SK-N-SH (cell line): Measurements from ENCODE around the gene G6PD. TPM values are rescaled to one million over a fixed set of nuclear protein-coding genes. Genes with fewer than 3 reads are reported as not detected.

ENCODE experiments used
- CTCF ChIA-PET: fragments of 300-600, 350-600 bp; formaldehyde crosslinking; extraction: SDS; loops from one replicate; lab custom pipeline; 2021; lab: Yijun Ruan, JAX
- POLR2A ChIA-PET: fragments of 350-600 bp; sonication (Branson Sonifier 250); formaldehyde crosslinking; extraction: SDS; loops from one replicate; lab custom pipeline; 2020; ENCODE audit warnings: antibody characterized with exemption, inconsistent platforms; lab: Yijun Ruan, JAX
- DNase-seq: peaks from one replicate; pipeline ENCODE4 v3.0.0; 2012
- H2AFZ ChIP-seq: fragments of 200-600 bp; sonication (generic); 2 replicates; pipeline ENCODE4 v1.8.1; 2016; ENCODE audit warnings: antibody characterized with exemption, mild to moderate bottlenecking, low read depth
- H3F3A ChIP-seq: fragments of 200-600 bp; sonication (generic); replicated peaks from 2 replicates; pipeline ENCODE3; 2016; ENCODE audit warnings: antibody characterized with exemption, mild to moderate bottlenecking; ENCODE audit not compliant: insufficient read depth
- H3K27ac ChIP-seq, 2 experiments: fragments of 200-500 bp in 1 of 2; fragments of 200-600 bp in 1 of 2; sonication (Bioruptor generic) in 1 of 2; sonication (generic), shearing (Covaris generic) in 1 of 2; 2 replicates each; pipeline versions ENCODE4 v1.5.1 to v1.6.1; 2014 to 2016; ENCODE audit warnings: low read depth in 2 of 2, inconsistent platforms in 1 of 2, low read length in 1 of 2, mild to moderate bottlenecking in 1 of 2, mixed read lengths in 1 of 2
- H3K27me3 ChIP-seq: fragments of 200-600 bp; sonication (generic), shearing (Covaris generic); 2 replicates; pipeline ENCODE4 v1.6.1; 2016; ENCODE audit warnings: mixed run types; ENCODE audit not compliant: insufficient read depth
- H3K36me3 ChIP-seq, 2 experiments: fragments of 200-500 bp in 1 of 2; fragments of 200-600 bp in 1 of 2; sonication (Bioruptor generic) in 1 of 2; sonication (generic) in 1 of 2; replicated peaks in 1 of 2; 2 replicates each; pipeline versions ENCODE3 to v1.5.1; 2014 to 2016; ENCODE audit warnings: low read length in 1 of 2, mild to moderate bottlenecking in 1 of 2; ENCODE audit not compliant: insufficient read depth in 2 of 2, control insufficient read depth in 1 of 2
- H3K4me1 ChIP-seq, 2 experiments: fragments of 200-500 bp in 1 of 2; fragments of 200-600 bp in 1 of 2; sonication (Bioruptor generic) in 1 of 2; sonication (generic), shearing (Covaris generic) in 1 of 2; 2 replicates each; pipeline versions ENCODE4 v1.5.1 to v1.6.1; 2014 to 2016; ENCODE audit warnings: low read depth in 1 of 2, low read length in 1 of 2, mixed run types in 1 of 2; ENCODE audit not compliant: insufficient read depth in 2 of 2, control insufficient read depth in 1 of 2
- H3K4me2 ChIP-seq: fragments of 200-600 bp; sonication (generic), shearing (Covaris generic); 2 replicates; pipeline ENCODE4 v1.6.1; 2017; ENCODE audit warnings: mixed run types
- H3K4me3 ChIP-seq, 2 experiments: fragments of 200-500 bp in 1 of 2; fragments of 200-600 bp in 1 of 2; sonication (Bioruptor generic) in 1 of 2; sonication (generic), shearing (Covaris generic) in 1 of 2; 2 replicates each; pipeline versions ENCODE4 v1.5.1 to v1.8.1; 2014 to 2016; ENCODE audit warnings: low read depth in 2 of 2, inconsistent platforms in 1 of 2, low read length in 1 of 2, mild to moderate bottlenecking in 1 of 2, mixed read lengths in 1 of 2, moderate library complexity in 1 of 2
- H3K79me2 ChIP-seq: fragments of 200-600 bp; sonication (generic); 2 replicates; pipeline ENCODE4 v1.8.1; 2017; ENCODE audit warnings: mild to moderate bottlenecking; ENCODE audit not compliant: insufficient read depth
- H3K9ac ChIP-seq: fragments of 200-600 bp; sonication (generic); 2 replicates; pipeline ENCODE4 v1.6.1; 2017; ENCODE audit warnings: mixed run types
- H3K9me2 ChIP-seq: fragments of 200-600 bp; sonication (generic); 2 replicates; pipeline ENCODE4 v1.6.1; 2017; ENCODE audit warnings: mixed run types
- H3K9me3 ChIP-seq: fragments of 200-600 bp; sonication (generic); 2 replicates; pipeline ENCODE4 v1.6.1; 2017; ENCODE audit warnings: mixed run types, mild to moderate bottlenecking, moderate library complexity
- H4K20me1 ChIP-seq: fragments of 200-600 bp; sonication (generic); 2 replicates; pipeline ENCODE4 v1.6.1; 2017; ENCODE audit warnings: mild to moderate bottlenecking, mixed run types; ENCODE audit not compliant: insufficient read depth
- EZH2phosphoT487 ChIP-seq: fragments of 200-600 bp; sonication (generic); IDR thresholded peaks from 2 replicates; pipeline ENCODE4 v1.6.1; 2017; ENCODE audit warnings: low read depth, mixed run types, mild to moderate bottlenecking, antibody characterized with exemption, moderate library complexity, borderline replicate concordance
- FOSL2 ChIP-seq: IDR thresholded peaks from 2 replicates; pipeline ENCODE4 v1.4.0; 2012; ENCODE audit warnings: low read depth, mild to moderate bottlenecking, moderate library complexity, borderline replicate concordance
- FOXM1 ChIP-seq: IDR thresholded peaks from 2 replicates; pipeline ENCODE4 v1.4.0; 2012; ENCODE audit warnings: low read depth, mild to moderate bottlenecking
- MXI1 ChIP-seq: IDR thresholded peaks from 2 replicates; pipeline ENCODE4 v1.6.1; 2012; ENCODE audit warnings: mild to moderate bottlenecking, low read depth, low read length, improper control_type of control experiment
- NFIC ChIP-seq: IDR thresholded peaks from 2 replicates; pipeline ENCODE4 v1.4.0; 2012; ENCODE audit warnings: borderline replicate concordance
- RCOR1 ChIP-seq: fragments of 150-350 bp; IDR thresholded peaks from 2 replicates; pipeline ENCODE4 v1.6.1; 2017; ENCODE audit warnings: antibody characterized with exemption, low read length
- RFX5 ChIP-seq: IDR thresholded peaks from 2 replicates; pipeline ENCODE4 v1.6.1; 2012; ENCODE audit warnings: mild to moderate bottlenecking, improper control_type of control experiment, low read length
- SIN3A ChIP-seq: IDR thresholded peaks from 2 replicates; pipeline ENCODE4 v1.6.1; 2012; ENCODE audit warnings: low read depth, mild to moderate bottlenecking, low read length, moderate library complexity, borderline replicate concordance
- TCF12 ChIP-seq: IDR thresholded peaks from 2 replicates; pipeline ENCODE4 v1.4.0; 2012
- TEAD4 ChIP-seq: IDR thresholded peaks from 2 replicates; pipeline ENCODE4 v1.4.0; 2012; ENCODE audit warnings: mild to moderate bottlenecking, borderline replicate concordance; ENCODE audit not compliant: insufficient read depth
- WGBS: methylation state at CpG from one replicate; pipeline ENCODE4 v1.1.6; 2017; ENCODE audit warnings: low lambda C conversion rate; 5-methylcytosine and 5-hydroxymethylcytosine counted together
- polyA plus RNA-seq, 3 experiments: library from polyadenylated mRNA; depleted of rRNA; stranded (reverse); fragments of >200 nt; gene quantifications; 2 replicates each; pipeline ENCODE4 v1.2.3, GENCODE V29; 2012
- TF ChIP-seq, protein P1 (sequence below): fragments of 200-600 bp; sonication (generic); IDR thresholded peaks from 2 replicates; pipeline ENCODE4 v1.6.1; 2017; ENCODE audit warnings: antibody characterized with exemption, mild to moderate bottlenecking, moderate library complexity
- TF ChIP-seq, protein P2 (sequence below): IDR thresholded peaks from 2 replicates; pipeline ENCODE4 v1.4.0; 2012; ENCODE audit warnings: low read depth
- TF ChIP-seq, protein P3 (sequence below): fragments of 150-350 bp; IDR thresholded peaks from 2 replicates; pipeline ENCODE4 v1.6.1; 2017; ENCODE audit warnings: antibody characterized with exemption, low read length, low read depth, borderline replicate concordance

G6PD gene
- polyA plus RNA-seq, 1 of the 3 experiments (the other 2 are of a cell fraction) = 131 TPM

DNA sequence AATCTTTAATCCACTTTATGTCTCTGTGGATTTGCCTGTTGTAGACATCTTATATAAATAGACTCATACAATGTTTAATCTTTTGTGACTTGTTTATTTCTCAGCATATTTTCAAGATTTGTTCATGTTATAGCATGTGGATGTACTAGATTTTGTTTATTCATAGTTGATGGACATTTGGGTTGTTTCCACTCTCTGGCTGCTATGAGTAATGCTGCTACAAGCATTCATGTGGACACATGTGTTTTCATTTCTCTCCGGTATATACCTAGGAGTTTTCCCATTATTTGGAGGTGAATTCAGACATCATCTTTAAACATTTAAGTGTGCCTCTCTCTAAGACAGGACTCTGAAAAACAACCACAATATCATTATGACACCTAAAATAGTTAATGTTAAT lies 3.1 kb upstream of the G6PD start (continued):
- TF ChIP-seq TEAD4 = no peak

DNA sequence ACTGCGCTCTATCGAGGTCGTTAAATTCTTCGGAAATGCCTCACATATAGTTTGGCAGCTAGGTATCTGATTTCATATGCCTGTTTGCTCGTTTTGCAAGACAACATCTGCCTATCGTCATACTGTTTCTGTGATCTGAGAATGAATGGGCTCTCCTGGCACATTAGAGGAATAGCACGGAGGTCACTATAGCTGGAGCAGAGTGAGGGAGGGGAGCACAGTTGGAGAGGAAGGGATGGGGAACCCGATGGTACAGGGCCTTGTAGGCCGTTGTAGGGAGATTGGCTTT lies 1.3 kb upstream of the G6PD start:
- H4K20me1 ChIP-seq = peaks cover 9% of the 10 kb centered on the region
- peak overlapping the region; percentile 77 for H3K4me2 ChIP-seq
- no peaks in the 10 kb centered on the region for H3K9me3 ChIP-seq
- peak overlapping the region; percentile 94 for H3K27ac ChIP-seq
- TF ChIP-seq FOSL2 (no peak), TCF12 (no peak), EZH2phosphoT487 (no peak), FOXM1 (no peak), NFIC (no peak), MXI1 (no peak), RFX5 (no peak), RCOR1 (no peak), SIN3A (no peak)
- TF ChIP-seq, protein P1, sequence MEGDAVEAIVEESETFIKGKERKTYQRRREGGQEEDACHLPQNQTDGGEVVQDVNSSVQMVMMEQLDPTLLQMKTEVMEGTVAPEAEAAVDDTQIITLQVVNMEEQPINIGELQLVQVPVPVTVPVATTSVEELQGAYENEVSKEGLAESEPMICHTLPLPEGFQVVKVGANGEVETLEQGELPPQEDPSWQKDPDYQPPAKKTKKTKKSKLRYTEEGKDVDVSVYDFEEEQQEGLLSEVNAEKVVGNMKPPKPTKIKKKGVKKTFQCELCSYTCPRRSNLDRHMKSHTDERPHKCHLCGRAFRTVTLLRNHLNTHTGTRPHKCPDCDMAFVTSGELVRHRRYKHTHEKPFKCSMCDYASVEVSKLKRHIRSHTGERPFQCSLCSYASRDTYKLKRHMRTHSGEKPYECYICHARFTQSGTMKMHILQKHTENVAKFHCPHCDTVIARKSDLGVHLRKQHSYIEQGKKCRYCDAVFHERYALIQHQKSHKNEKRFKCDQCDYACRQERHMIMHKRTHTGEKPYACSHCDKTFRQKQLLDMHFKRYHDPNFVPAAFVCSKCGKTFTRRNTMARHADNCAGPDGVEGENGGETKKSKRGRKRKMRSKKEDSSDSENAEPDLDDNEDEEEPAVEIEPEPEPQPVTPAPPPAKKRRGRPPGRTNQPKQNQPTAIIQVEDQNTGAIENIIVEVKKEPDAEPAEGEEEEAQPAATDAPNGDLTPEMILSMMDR = no peak
- TF ChIP-seq, protein P2, sequence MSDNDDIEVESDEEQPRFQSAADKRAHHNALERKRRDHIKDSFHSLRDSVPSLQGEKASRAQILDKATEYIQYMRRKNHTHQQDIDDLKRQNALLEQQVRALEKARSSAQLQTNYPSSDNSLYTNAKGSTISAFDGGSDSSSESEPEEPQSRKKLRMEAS = no peak
- TF ChIP-seq, protein P3, sequence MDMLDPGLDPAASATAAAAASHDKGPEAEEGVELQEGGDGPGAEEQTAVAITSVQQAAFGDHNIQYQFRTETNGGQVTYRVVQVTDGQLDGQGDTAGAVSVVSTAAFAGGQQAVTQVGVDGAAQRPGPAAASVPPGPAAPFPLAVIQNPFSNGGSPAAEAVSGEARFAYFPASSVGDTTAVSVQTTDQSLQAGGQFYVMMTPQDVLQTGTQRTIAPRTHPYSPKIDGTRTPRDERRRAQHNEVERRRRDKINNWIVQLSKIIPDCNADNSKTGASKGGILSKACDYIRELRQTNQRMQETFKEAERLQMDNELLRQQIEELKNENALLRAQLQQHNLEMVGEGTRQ = no peak
- H3K9ac ChIP-seq = peak overlapping the region; percentile 77
- H3F3A ChIP-seq = peaks cover 6% of the 10 kb centered on the region
- no peaks in the 10 kb centered on the region for H3K9me2 ChIP-seq
- no peak for DNase-seq
- ChIA-PET POLR2A (no interaction called here), CTCF (interaction anchor here (1.2 kb wide), 2 partner anchors 12 to 117 kb away, joined by 3 to 5 read pairs; no protein-coding TSS in a partner anchor)
- 21% methylated on average over 9 of the region's 9 CpGs for WGBS
- H3K4me1 ChIP-seq = peaks cover under 1 to 7% of the 10 kb centered on the region in 2 experiments; a peak in 1 of 4 replicates
- H3K4me3 ChIP-seq = peak overlapping the region; percentile 68 to 70
- no peak overlapping the region for H2AFZ ChIP-seq
- peaks cover 67% of the 10 kb centered on the region for H3K79me2 ChIP-seq
- no peaks in the 10 kb centered on the region for H3K36me3 ChIP-seq
- H3K27me3 ChIP-seq = peaks cover 17% of the 10 kb centered on the region
